Measurements from ENCODE around the gene CTNNA3. TPM values are rescaled to one million over a fixed set of nuclear protein-coding genes. Genes with fewer than 3 reads are reported as not detected.

The CTNNA3 gene
- total and polyA plus RNA-seq, 2 donors (not counting 3 experiments of a cell fraction or from before 2014, with no cell fraction given), result not detected

DNA sequence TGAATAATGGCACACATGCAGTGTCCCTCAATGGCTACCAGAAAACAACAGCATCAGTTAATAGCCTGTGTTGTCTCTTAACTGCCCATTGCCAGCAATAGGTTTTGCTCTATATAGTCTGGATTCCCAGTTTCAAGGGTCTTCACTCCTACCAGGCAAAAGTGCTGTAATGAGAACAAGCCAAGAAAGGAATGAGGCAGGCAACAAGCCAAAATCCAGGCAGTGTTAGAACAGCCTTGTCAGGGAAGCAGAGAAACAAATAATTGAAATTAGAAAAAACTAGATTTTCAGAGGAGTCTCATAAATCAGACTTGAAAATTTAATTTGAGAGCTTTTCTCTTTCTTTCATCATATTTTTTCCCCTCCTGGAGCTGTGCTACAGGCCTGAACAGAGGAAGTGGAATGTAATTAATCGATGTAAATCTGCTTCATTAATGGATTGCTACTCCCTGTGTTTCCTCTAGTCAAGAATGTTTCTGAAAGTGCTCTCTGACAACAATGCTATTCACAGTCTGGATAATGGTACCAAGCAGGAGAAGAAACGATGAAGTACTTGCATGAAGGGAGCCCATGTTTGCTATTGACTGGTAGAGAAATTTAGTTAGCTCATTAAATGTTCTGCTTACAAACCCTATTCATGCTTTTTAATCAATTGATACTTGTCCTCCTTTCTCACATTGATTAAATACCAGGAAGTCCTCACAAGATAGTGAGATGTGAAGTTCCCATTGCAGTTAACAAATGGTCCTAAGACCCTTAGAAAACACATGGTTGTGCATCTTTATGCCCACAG, 972.2 kb downstream of the CTNNA3 start:
- Histone ChIP-seq H2AFZ (ENCODE audit: low read depth, low read length) (no peak overlapping the region), H3K4me3 (replicated peaks in 1 of 3; ENCODE audit: insufficient read depth in 1 of 3, low read depth in 1 of 3, low read length in 3 of 3) (no peak overlapping the region), H4K20me1 (replicated peaks; ENCODE audit: control insufficient read depth, extremely low read depth, insufficient read depth, low read length) (no peaks in the 10 kb centered on the region), H3K79me2 (ENCODE audit: control insufficient read depth, insufficient read depth, low read length) (no peaks in the 10 kb centered on the region), H3K36me3 (ENCODE audit: control insufficient read depth in 2 of 2, extremely low read depth in 1 of 2, insufficient read depth in 2 of 2, low read length in 2 of 2) (no peaks in the 10 kb centered on the region), H3K9me1 (replicated peaks; ENCODE audit: control insufficient read depth, extremely low read depth, insufficient read depth, low read length) (no peaks in the 10 kb centered on the region), H3K4me2 (ENCODE audit: insufficient read depth, low read length) (no peak overlapping the region), H3K9ac (replicated peaks; ENCODE audit: extremely low read depth, insufficient read depth, low read length) (no peak overlapping the region), H3K4me1 (ENCODE audit: control insufficient read depth, extremely low read depth, insufficient read depth, low read length) (no peaks in the 10 kb centered on the region), H3K9me3 (replicated peaks; ENCODE audit: control insufficient read depth, insufficient read depth, low read length) (peaks cover 3% of the 10 kb centered on the region), H3K27me3 (ENCODE audit: control insufficient read depth in 2 of 2, insufficient read depth in 2 of 2, low read length in 2 of 2) (no peaks in the 10 kb centered on the region), H3K27ac (ENCODE audit: insufficient read depth, low read depth, low read length) (no peak overlapping the region)
- intact Hi-C loops (cut with micrococcal nuclease) (no loop called here), dilution Hi-C loops (cut with MboI; ENCODE audit: extremely low pct_ligation_motif_present, low sequenced_read_pairs) (no loop called here)
- DNase-seq (ENCODE audit: low read depth, low spot score) (no peak), FAIRE-seq (no peak)
- CTCF ChIA-PET, result no interaction called here
- no TSS peak for BruUV-seq (replicated peaks)
- POLR2A ChIA-PET, result no interaction called here
- no peak for TF ChIP-seq GATA2 (IDR thresholded peaks at IDR 0.05; ENCODE audit: insufficient read depth, insufficient read length, low read depth, low read length)
- no peak for TF ChIP-seq POLR2A (IDR thresholded peaks at IDR 0.05; ENCODE audit: low read depth, low read length)
- no peak for TF ChIP-seq FOS (IDR thresholded peaks at IDR 0.05; ENCODE audit: borderline replicate concordance, insufficient read depth, low read length)
- no peak for TF ChIP-seq JUN (IDR thresholded peaks at IDR 0.05; ENCODE audit: borderline replicate concordance, insufficient read depth, insufficient read length, low read depth)
- no peak for TF ChIP-seq CTCF (IDR thresholded peaks at IDR 0.05; ENCODE audit: extremely low read depth in 1 of 2, insufficient read depth in 1 of 2, low read depth in 1 of 2, low read length in 2 of 2)

DNA sequence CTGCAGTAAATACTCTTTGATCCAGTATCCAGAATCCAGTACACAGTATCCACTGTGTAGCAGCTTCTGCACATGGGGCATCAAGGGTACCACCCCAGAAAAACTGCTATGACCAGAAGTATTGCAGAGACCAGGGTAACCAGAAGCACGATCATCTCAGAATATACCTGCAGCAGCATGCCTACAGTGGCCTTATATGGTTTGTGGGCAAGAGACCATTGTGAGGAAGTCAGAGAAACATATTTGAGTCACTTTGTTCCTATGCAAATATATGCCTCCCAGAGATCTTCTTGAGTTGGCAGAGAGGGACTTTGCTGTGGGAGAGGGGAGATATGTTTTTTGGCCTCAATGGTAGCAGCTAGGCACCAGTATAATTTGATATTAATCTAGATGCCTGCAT, 976.5 kb downstream of the CTNNA3 start:
- TF ChIP-seq, protein P1, sequence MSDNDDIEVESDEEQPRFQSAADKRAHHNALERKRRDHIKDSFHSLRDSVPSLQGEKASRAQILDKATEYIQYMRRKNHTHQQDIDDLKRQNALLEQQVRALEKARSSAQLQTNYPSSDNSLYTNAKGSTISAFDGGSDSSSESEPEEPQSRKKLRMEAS (IDR thresholded peaks at IDR 0.05; ENCODE audit: insufficient read depth, insufficient read length), result no peak
- TF ChIP-seq JUN (IDR thresholded peaks at IDR 0.05; ENCODE audit: borderline replicate concordance, insufficient read depth, insufficient read length, low read depth) (no peak), MYC (IDR thresholded peaks at IDR 0.05; ENCODE audit: low read depth, low read length) (no peak), EZH2 (IDR thresholded peaks at IDR 0.05; ENCODE audit: borderline replicate concordance, low read depth, low read length, severe bottlenecking) (no peak), POLR2A (IDR thresholded peaks at IDR 0.05; ENCODE audit: low read depth, low read length) (no peak), POLR2AphosphoS5 (IDR thresholded peaks at IDR 0.05; ENCODE audit: insufficient read depth, low read depth, low read length) (no peak), FOS (IDR thresholded peaks at IDR 0.05; ENCODE audit: borderline replicate concordance, insufficient read depth, low read length) (no peak), GATA2 (IDR thresholded peaks at IDR 0.05; ENCODE audit: insufficient read depth, insufficient read length, low read depth, low read length) (no peak), CTCF (IDR thresholded peaks at IDR 0.05; ENCODE audit: extremely low read depth in 1 of 2, insufficient read depth in 1 of 2, low read depth in 1 of 2, low read length in 2 of 2) (no peak)
- H3K79me2 ChIP-seq (ENCODE audit: control insufficient read depth, insufficient read depth, low read length), result no peaks in the 10 kb centered on the region
- H4K20me1 ChIP-seq (replicated peaks; ENCODE audit: control insufficient read depth, extremely low read depth, insufficient read depth, low read length), result no peaks in the 10 kb centered on the region
- H3K27me3 ChIP-seq (ENCODE audit: control insufficient read depth in 2 of 2, insufficient read depth in 2 of 2, low read length in 2 of 2), result no peaks in the 10 kb centered on the region
- H3K9me3 ChIP-seq (replicated peaks; ENCODE audit: control insufficient read depth, insufficient read depth, low read length), result peaks cover 4% of the 10 kb centered on the region
- H3K36me3 ChIP-seq (ENCODE audit: control insufficient read depth in 2 of 2, extremely low read depth in 1 of 2, insufficient read depth in 2 of 2, low read length in 2 of 2), result no peaks in the 10 kb centered on the region
- H3K9me1 ChIP-seq (replicated peaks; ENCODE audit: control insufficient read depth, extremely low read depth, insufficient read depth, low read length), result no peaks in the 10 kb centered on the region
- no peak overlapping the region for H2AFZ ChIP-seq (ENCODE audit: low read depth, low read length)
- dilution Hi-C loops (cut with MboI; ENCODE audit: extremely low pct_ligation_motif_present, low sequenced_read_pairs), result no loop called here
- DNase-seq (ENCODE audit: low read depth, low spot score) (no peak), FAIRE-seq (no peak)
- intact Hi-C loops (cut with micrococcal nuclease), result no loop called here
- no peaks in the 10 kb centered on the region for H3K4me1 ChIP-seq (ENCODE audit: control insufficient read depth, extremely low read depth, insufficient read depth, low read length)
- H3K27ac ChIP-seq (ENCODE audit: insufficient read depth, low read depth, low read length), result no peak overlapping the region
- H3K4me2 ChIP-seq (ENCODE audit: insufficient read depth, low read length), result no peak overlapping the region
- H3K9ac ChIP-seq (replicated peaks; ENCODE audit: extremely low read depth, insufficient read depth, low read length), result no peak overlapping the region
- ChIA-PET CTCF (no interaction called here), POLR2A (no interaction called here)
- no TSS peak for BruUV-seq (replicated peaks)
- no peak overlapping the region for H3K4me3 ChIP-seq (replicated peaks in 1 of 3; ENCODE audit: insufficient read depth in 1 of 3, low read depth in 1 of 3, low read length in 3 of 3)
